Activated CD4-positive, alpha-beta T cell treated with anti-CD3 and anti-CD28 coated beads for 24 hours (primary cell): ENCODE measurements around the gene ATP2C1.

Experiments
- DNase-seq, 2 donors: peaks; one replicate each; pipeline ENCODE4 v3.0.0-alpha.2; 2020; ENCODE audit warnings: low read depth in 2 of 2

ATP2C1 gene

GRCh38 chr3:131047582-131047981, 153.7 kb downstream of the ATP2C1 start:
- DNase-seq: no peak

- DNase-seq: no peak
Measured at GRCh38 chr3:131048030-131048429, 154.1 kb downstream of the ATP2C1 start.

GRCh38 chr3:131050001-131050400, 156.1 kb downstream of the ATP2C1 start:
- DNase-seq: no peak

- DNase-seq: no peak
Measured at GRCh38 chr3:131053043-131053859, 159.4 kb downstream of the ATP2C1 start.
